Fibroblast of skin of right biceps (primary cell): Measurements from ENCODE around the gene PODNL1.
"Not testable (repeated sequence)": the region's sequence is repeated elsewhere in the genome, so short reads cannot be mapped to it uniquely, and the experiment has no call there.

ENCODE experiments used
- DNase-seq: peaks from one replicate; pipeline ENCODE4 v3.0.0-alpha.2; 2013

The PODNL1 gene

GRCh38 chr19:13923194-13923987 is 14.8 kb downstream of the PODNL1 start:
- DNase-seq: no peak

- DNase-seq: not testable (repeated sequence)
These were observed 16.1 kb downstream of the PODNL1 start for GRCh38 chr19:13922118-13922517.

GRCh38 chr19:13920940-13921747 is 17.1 kb downstream of the PODNL1 start:
- DNase-seq: peak; percentile 64

DNA sequence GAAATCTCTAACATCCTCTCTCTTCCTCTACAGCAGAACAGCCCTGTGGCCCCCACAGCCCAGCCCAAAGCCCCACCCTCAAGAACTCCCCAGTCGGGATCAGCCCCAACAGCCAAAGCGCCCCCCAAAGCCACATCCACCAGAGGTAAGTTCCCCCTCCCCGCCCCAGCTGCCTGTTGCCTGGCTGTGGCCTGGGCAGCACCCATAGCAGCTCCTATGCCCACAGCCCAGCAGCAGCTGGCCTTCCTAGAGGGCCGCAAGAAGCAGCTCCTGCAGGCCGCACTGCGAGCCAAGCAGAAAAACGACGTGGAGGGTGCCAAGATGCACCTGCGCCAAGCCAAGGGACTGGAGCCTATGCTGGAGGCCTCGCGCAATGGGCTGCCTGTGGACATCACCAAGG is 17.7 kb downstream of the PODNL1 start:
- no peak for DNase-seq

- DNase-seq: no peak
These were observed 19.3 kb downstream of the PODNL1 start for GRCh38 chr19:13918726-13919411.

DNA sequence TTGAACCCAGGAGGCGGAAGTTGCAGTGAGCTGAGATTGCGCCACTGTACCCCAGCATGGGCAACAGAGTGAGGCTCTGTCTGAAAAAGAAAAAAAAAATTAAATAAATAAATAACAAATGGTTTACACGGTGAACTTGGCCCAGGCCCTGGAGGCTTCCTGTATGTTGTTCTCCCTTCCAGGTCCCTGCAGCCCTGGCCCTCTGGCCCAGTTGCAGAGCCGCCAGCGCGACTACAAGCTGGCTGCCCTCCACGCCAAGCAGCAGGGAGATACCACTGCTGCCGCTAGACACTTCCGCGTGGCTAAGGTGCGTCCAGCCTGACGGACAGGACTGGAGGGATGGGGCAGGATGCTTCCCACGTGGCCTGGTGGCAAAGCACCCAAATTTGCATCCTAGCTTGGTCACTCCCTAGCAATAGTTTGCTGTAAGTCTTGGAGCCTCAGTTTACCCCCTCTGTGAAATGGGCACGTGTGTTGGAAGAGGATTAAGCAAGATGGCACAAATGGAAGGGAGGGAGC is 20.3 kb downstream of the PODNL1 start:
- no peak for DNase-seq

- DNase-seq: no peak
These were observed 23.4 kb downstream of the PODNL1 start for GRCh38 chr19:13914777-13915176.

GRCh38 chr19:13913352-13913751 is 24.9 kb downstream of the PODNL1 start:
- DNase-seq: no peak

- no peak for DNase-seq
These were observed 28.8 kb downstream of the PODNL1 start for GRCh38 chr19:13909430-13909829.

- DNase-seq: no peak
These were observed 29.5 kb downstream of the PODNL1 start for GRCh38 chr19:13908674-13909073.

DNA sequence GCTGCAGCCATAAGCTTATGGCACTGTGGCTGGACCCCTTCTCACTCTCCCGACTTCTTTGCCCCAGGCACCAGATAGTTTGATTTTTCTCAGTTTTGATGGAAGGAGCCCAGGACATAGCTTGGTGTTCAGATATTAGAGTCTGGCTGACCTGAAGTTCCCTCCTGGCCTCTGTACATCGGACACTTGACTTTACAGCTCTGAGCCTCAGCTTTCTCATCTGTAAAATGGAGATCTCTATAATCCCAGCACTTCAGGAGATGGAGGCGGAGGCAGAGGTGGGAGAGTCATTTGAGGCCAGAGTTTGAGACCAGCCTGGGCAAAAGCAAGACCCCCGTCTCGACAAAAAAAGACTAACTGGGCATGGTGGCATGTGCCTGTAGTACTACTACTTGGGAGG is 31.3 kb downstream of the PODNL1 start:
- no peak for DNase-seq

- DNase-seq: no peak
These were observed 31.7 kb downstream of the PODNL1 start for GRCh38 chr19:13906521-13906904.

DNA sequence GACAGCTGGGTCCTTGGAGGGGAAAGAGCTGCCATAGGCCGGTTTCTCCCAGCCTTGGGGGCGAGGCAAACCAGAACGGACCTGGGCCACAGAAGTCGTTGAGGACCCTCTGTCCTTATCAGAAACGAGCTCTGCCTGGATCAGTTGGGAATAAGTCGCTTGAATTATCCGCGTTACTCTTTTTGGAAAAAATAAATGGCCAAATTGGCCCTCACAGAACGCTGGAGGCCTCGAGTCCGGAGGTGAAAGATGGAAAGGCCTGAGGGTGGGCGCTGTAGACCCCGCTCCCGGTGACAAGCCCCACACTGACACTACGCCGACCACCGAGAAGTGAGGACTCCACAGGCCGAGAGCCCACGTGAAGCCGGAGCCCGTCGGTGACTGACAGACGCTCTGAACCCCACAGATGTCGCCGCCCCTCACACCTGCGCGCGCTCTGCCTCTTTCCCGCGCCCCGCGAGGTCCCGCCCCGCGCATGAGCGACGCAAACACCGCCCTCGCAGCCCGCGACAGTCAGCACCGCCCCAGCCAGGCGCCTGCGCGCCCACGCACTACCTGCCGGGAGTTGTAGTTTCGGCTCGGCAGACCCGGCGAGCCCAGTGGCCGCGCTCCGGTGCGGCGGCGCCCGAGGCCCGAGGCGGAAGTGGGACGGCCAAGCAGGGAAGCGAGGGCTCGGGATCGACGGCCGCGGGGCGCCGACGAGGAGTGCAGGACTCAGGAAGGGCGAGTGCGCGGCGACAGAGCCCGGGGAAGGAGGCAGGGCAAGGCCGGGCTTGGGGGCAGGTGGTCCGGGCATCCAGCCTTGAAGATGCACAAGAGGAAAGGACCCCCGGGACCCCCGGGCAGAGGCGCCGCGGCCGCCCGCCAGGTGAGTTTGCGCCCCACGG is 32.3 kb downstream of the PODNL1 start, which contains the start of the genes BRME1 and CC2D1A:
TSS of gene BRME1 (minus strand) at position 484 of the 887 bp plus-strand sequence. CDS start 1,225 bp downstream, outside the sequence.
TSS of gene CC2D1A (plus strand) at position 568 of the 887 bp plus-strand sequence. CDS start at position 809, 241 bp downstream.
- peak; percentile 84 for DNase-seq

- peak; percentile 17 for DNase-seq
These were observed 35.1 kb downstream of the PODNL1 start for GRCh38 chr19:13902993-13903555.

GRCh38 chr19:13899912-13900584 is 38.2 kb downstream of the PODNL1 start:
- DNase-seq: no peak

- DNase-seq: no peak
These were observed 38.8 kb downstream of the PODNL1 start for GRCh38 chr19:13899393-13899792.

GRCh38 chr19:13896227-13896626 is 42.0 kb downstream of the PODNL1 start:
- no peak for DNase-seq

GRCh38 chr19:13894552-13894951 is 43.7 kb downstream of the PODNL1 start:
- DNase-seq: no peak

- DNase-seq: no peak
These were observed 45.3 kb downstream of the PODNL1 start for GRCh38 chr19:13892870-13893269.

DNA sequence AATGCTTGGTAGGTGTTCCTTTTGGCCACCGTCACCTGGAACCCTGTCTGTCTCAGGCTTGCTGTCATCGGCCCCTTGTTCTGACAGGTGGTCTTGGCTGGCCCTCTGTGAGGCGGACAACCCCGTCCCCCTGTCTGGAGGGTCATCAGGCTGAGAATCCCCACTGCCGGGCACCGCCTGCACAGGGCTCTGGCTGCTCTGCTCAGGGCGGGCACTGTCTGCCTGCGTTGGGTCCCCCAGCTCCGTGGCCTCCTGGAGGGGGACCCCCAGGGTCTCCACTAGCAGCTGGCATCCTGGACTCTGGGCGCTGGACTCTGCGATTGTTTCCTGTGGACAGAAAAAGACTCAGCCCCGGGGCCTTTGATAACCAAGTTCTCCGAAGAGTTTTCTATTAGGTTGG is 48.1 kb downstream of the PODNL1 start:
- DNase-seq: no peak

- DNase-seq: no peak
These were observed 49.9 kb downstream of the PODNL1 start for GRCh38 chr19:13888281-13888680.
